ENCODE data around the gene ALLC. TPM values are rescaled to one million over a fixed set of nuclear protein-coding genes. Genes with fewer than 3 reads are reported as not detected.
A peak's percentile ranks its signal among the peaks of the same experiment; 100 is the strongest.

The ALLC gene
- total and polyA plus RNA-seq, 2 experiments from 2014 or later: not detected

DNA sequence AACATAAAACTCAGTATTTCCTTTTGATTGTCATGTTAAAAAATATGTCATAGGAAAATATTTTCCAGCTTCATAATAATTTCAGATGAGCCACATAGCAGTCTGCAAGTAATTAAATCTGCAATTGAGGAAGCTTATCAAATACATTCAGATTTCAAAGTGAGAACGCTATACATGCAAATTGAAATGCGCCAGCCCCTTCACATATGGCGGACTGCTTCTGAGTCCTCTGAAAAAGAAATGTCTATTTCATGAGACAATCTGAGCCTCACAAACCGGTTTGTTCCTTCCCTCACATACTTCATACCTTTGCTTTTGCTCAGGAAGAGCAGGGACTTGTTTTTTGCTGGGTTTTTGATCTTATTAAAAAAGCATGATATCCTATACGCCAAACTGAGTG is 43.1 kb downstream of the ALLC start (continued):
- TF ChIP-seq, protein P1, sequence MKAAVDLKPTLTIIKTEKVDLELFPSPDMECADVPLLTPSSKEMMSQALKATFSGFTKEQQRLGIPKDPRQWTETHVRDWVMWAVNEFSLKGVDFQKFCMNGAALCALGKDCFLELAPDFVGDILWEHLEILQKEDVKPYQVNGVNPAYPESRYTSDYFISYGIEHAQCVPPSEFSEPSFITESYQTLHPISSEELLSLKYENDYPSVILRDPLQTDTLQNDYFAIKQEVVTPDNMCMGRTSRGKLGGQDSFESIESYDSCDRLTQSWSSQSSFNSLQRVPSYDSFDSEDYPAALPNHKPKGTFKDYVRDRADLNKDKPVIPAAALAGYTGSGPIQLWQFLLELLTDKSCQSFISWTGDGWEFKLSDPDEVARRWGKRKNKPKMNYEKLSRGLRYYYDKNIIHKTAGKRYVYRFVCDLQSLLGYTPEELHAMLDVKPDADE (IDR thresholded peaks at IDR 0.05): no peak
- TF ChIP-seq STAT1 (IDR thresholded peaks at IDR 0.05; ENCODE audit: unreplicated experiment): no peak
- TF ChIP-seq NANOG (IDR thresholded peaks at IDR 0.05; ENCODE audit: borderline replicate concordance): no peak
- TF ChIP-seq, protein P2, sequence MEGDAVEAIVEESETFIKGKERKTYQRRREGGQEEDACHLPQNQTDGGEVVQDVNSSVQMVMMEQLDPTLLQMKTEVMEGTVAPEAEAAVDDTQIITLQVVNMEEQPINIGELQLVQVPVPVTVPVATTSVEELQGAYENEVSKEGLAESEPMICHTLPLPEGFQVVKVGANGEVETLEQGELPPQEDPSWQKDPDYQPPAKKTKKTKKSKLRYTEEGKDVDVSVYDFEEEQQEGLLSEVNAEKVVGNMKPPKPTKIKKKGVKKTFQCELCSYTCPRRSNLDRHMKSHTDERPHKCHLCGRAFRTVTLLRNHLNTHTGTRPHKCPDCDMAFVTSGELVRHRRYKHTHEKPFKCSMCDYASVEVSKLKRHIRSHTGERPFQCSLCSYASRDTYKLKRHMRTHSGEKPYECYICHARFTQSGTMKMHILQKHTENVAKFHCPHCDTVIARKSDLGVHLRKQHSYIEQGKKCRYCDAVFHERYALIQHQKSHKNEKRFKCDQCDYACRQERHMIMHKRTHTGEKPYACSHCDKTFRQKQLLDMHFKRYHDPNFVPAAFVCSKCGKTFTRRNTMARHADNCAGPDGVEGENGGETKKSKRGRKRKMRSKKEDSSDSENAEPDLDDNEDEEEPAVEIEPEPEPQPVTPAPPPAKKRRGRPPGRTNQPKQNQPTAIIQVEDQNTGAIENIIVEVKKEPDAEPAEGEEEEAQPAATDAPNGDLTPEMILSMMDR (conservative IDR thresholded peaks at IDR 0.05; ENCODE audit: low read depth in 2 of 2): no peak
- TF ChIP-seq EZH2 (IDR thresholded peaks at IDR 0.05; ENCODE audit: low read depth, unreplicated experiment): no peak
- TF ChIP-seq, protein P3, sequence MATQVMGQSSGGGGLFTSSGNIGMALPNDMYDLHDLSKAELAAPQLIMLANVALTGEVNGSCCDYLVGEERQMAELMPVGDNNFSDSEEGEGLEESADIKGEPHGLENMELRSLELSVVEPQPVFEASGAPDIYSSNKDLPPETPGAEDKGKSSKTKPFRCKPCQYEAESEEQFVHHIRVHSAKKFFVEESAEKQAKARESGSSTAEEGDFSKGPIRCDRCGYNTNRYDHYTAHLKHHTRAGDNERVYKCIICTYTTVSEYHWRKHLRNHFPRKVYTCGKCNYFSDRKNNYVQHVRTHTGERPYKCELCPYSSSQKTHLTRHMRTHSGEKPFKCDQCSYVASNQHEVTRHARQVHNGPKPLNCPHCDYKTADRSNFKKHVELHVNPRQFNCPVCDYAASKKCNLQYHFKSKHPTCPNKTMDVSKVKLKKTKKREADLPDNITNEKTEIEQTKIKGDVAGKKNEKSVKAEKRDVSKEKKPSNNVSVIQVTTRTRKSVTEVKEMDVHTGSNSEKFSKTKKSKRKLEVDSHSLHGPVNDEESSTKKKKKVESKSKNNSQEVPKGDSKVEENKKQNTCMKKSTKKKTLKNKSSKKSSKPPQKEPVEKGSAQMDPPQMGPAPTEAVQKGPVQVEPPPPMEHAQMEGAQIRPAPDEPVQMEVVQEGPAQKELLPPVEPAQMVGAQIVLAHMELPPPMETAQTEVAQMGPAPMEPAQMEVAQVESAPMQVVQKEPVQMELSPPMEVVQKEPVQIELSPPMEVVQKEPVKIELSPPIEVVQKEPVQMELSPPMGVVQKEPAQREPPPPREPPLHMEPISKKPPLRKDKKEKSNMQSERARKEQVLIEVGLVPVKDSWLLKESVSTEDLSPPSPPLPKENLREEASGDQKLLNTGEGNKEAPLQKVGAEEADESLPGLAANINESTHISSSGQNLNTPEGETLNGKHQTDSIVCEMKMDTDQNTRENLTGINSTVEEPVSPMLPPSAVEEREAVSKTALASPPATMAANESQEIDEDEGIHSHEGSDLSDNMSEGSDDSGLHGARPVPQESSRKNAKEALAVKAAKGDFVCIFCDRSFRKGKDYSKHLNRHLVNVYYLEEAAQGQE (IDR thresholded peaks at IDR 0.05; ENCODE audit: unreplicated experiment): no peak
- no peak for TF ChIP-seq JUNB (IDR thresholded peaks at IDR 0.05; ENCODE audit: unreplicated experiment)

- Histone ChIP-seq H3K79me2 (replicated peaks; ENCODE audit: insufficient read depth) (no peaks in the 10 kb centered on the region), H3K27ac (ENCODE audit: low read depth) (no peak within 1 kb of the TSS), H3K4me3 (peak within 1 kb of the TSS; percentile 54), H3K4me1 (ENCODE audit: insufficient read depth) (peaks cover 4% of the 10 kb centered on the region), H3K4me2 (peak within 1 kb of the TSS; percentile 76), H3K36me3 (ENCODE audit: insufficient read depth) (no peaks in the 10 kb centered on the region), H2AFZ (peak within 1 kb of the TSS; percentile 93), H3F3A (replicated peaks; ENCODE audit: low read depth) (no peaks in the 10 kb centered on the region), H3K27me3 (ENCODE audit: insufficient read depth) (peaks cover 32% of the 10 kb centered on the region), H4K20me1 (replicated peaks; ENCODE audit: insufficient read depth) (no peaks in the 10 kb centered on the region), H3K9me2 (ENCODE audit: insufficient read depth) (no peaks in the 10 kb centered on the region)
- DNase-seq (ENCODE audit: low spot score) (peak; percentile 83), ATAC-seq (peak; percentile 80)
- H3K36me3 Mint-ChIP-seq (ENCODE audit: low read depth): peaks cover 6% of the 10 kb centered on the region
- H3K27ac Mint-ChIP-seq: no peak within 1 kb of the TSS
- peaks cover 61% of the 10 kb centered on the region for H3K9me3 Mint-ChIP-seq
- H3K4me1 Mint-ChIP-seq: peaks cover 3% of the 10 kb centered on the region; the same call in 1 of the 3 replicates
- TF ChIP-seq STAT1 (IDR thresholded peaks at IDR 0.05; ENCODE audit: unreplicated experiment): no peak
- TF ChIP-seq, protein P3 (IDR thresholded peaks at IDR 0.05; ENCODE audit: unreplicated experiment): no peak
- TF ChIP-seq, protein P2 (conservative IDR thresholded peaks at IDR 0.05; ENCODE audit: low read depth in 2 of 2): no peak
- H3K27me3 Mint-ChIP-seq (ENCODE audit: insufficient read depth, low read depth, poor library complexity): peaks cover 9% of the 10 kb centered on the region
- no peak within 1 kb of the TSS for H3K4me3 Mint-ChIP-seq
Measured at GRCh38 chr2:3703236-3703756, 45.3 kb downstream of the ALLC start, which contains the start of gene DCDC2C. Gene DCDC2C (plus strand): TSS chr2:3703575. CDS start chr2:3703752, 177 bp downstream.

All from GM23338 (cell line).